Measurements from ENCODE around the gene KRT40. TPM values are rescaled to one million over a fixed set of nuclear protein-coding genes. Genes with fewer than 3 reads are reported as not detected.

KRT40 gene
- total and polyA plus RNA-seq, 2 donors (not counting 3 experiments of a cell fraction or from before 2014, with no cell fraction given), result not detected

- dilution Hi-C loops (cut with MboI; ENCODE audit: extremely low pct_ligation_motif_present, low sequenced_read_pairs) (no loop called here), intact Hi-C loops (cut with micrococcal nuclease) (no loop called here)
- Histone ChIP-seq H3K9me3 (replicated peaks; ENCODE audit: control insufficient read depth, insufficient read depth, low read length) (no peaks in the 10 kb centered on the region), H3K4me2 (ENCODE audit: insufficient read depth, low read length) (no peak overlapping the region), H3K4me3 (replicated peaks in 1 of 3; ENCODE audit: insufficient read depth in 1 of 3, low read depth in 1 of 3, low read length in 3 of 3) (no peak overlapping the region), H4K20me1 (replicated peaks; ENCODE audit: control insufficient read depth, extremely low read depth, insufficient read depth, low read length) (no peaks in the 10 kb centered on the region), H3K27me3 (ENCODE audit: control insufficient read depth in 2 of 2, insufficient read depth in 2 of 2, low read length in 2 of 2) (peaks cover 7 to 13% of the 10 kb centered on the region in 2 experiments), H3K79me2 (ENCODE audit: control insufficient read depth, insufficient read depth, low read length) (no peaks in the 10 kb centered on the region), H3K36me3 (ENCODE audit: control insufficient read depth in 2 of 2, extremely low read depth in 1 of 2, insufficient read depth in 2 of 2, low read length in 2 of 2) (no peaks in the 10 kb centered on the region), H2AFZ (ENCODE audit: low read depth, low read length) (no peak overlapping the region), H3K9me1 (replicated peaks; ENCODE audit: control insufficient read depth, extremely low read depth, insufficient read depth, low read length) (no peaks in the 10 kb centered on the region), H3K4me1 (ENCODE audit: control insufficient read depth, extremely low read depth, insufficient read depth, low read length) (no peaks in the 10 kb centered on the region), H3K9ac (replicated peaks; ENCODE audit: extremely low read depth, insufficient read depth, low read length) (no peak overlapping the region), H3K27ac (ENCODE audit: insufficient read depth, low read depth, low read length) (no peak overlapping the region)
- ChIA-PET POLR2A (no interaction called here), CTCF (no interaction called here)
- FAIRE-seq (no peak), DNase-seq (ENCODE audit: low read depth, low spot score) (no peak)
- TF ChIP-seq POLR2A (IDR thresholded peaks at IDR 0.05; ENCODE audit: low read depth, low read length) (no peak), CTCF (IDR thresholded peaks at IDR 0.05; ENCODE audit: extremely low read depth in 1 of 2, insufficient read depth in 1 of 2, low read depth in 1 of 2, low read length in 2 of 2) (no peak), POLR2AphosphoS5 (IDR thresholded peaks at IDR 0.05; ENCODE audit: insufficient read depth, low read depth, low read length) (no peak), MYC (IDR thresholded peaks at IDR 0.05; ENCODE audit: low read depth, low read length) (no peak), GATA2 (IDR thresholded peaks at IDR 0.05; ENCODE audit: insufficient read depth, insufficient read length, low read depth, low read length) (no peak), MAX (IDR thresholded peaks at IDR 0.05; ENCODE audit: insufficient read depth, insufficient read length) (no peak), EZH2 (IDR thresholded peaks at IDR 0.05; ENCODE audit: borderline replicate concordance, low read depth, low read length, severe bottlenecking) (no peak), FOS (IDR thresholded peaks at IDR 0.05; ENCODE audit: borderline replicate concordance, insufficient read depth, low read length) (no peak), JUN (IDR thresholded peaks at IDR 0.05; ENCODE audit: borderline replicate concordance, insufficient read depth, insufficient read length, low read depth) (no peak)
- no TSS peak for BruUV-seq (replicated peaks)
Observed at GRCh38 chr17:40958086-40958953, 25.8 kb downstream of the KRT40 start.
